OCI-LY7 (cell line): ENCODE measurements around the gene KIF1B.

ENCODE experiments used
- CTCF ChIP-seq: fragments of 200-600 bp; sonication (generic); conservative IDR thresholded peaks from 2 replicates; pipeline ENCODE4 v1.5.1; 2014; ENCODE audit warnings: mild to moderate bottlenecking, antibody characterized with exemption, low read length, moderate library complexity, mixed read lengths
- EZH2phosphoT487 ChIP-seq: fragments of 200-600 bp; sonication (generic); IDR thresholded peaks from 2 replicates; pipeline ENCODE4 v1.6.1; 2018; ENCODE audit warnings: low read depth, borderline replicate concordance, mild to moderate bottlenecking, mixed run types, antibody characterized with exemption, low read length, moderate library complexity, mixed read lengths

- no peak for TF ChIP-seq CTCF
- TF ChIP-seq EZH2phosphoT487 = no peak
Measured at GRCh38 chr1:10379101-10379620, 168.8 kb downstream of the KIF1B start.
